AG10803 (cell line): ENCODE data around the gene RAPH1.

ENCODE experiments used
- DNase-seq: peaks from one replicate; pipeline ENCODE4 v3.0.0; 2010; ENCODE audit warnings: low read depth
- H3K4me3 ChIP-seq: 2 replicates; pipeline ENCODE4 v1.5.1; 2011; ENCODE audit warnings: mild to moderate bottlenecking, low read length, control low read depth
- CTCF ChIP-seq: conservative IDR thresholded peaks from 2 replicates; pipeline ENCODE4 v1.5.1; 2011; ENCODE audit warnings: mild to moderate bottlenecking, low read length, control low read depth, inconsistent platforms

The RAPH1 gene

GRCh38 chr2:203480623-203481022 lies 54.5 kb downstream of the RAPH1 start:
- H3K4me3 ChIP-seq, result no peak overlapping the region
- TF ChIP-seq CTCF, result no peak
- DNase-seq, result no peak

GRCh38 chr2:203476881-203477280 lies 58.2 kb downstream of the RAPH1 start:
- no peak overlapping the region for H3K4me3 ChIP-seq
- TF ChIP-seq CTCF, result no peak
- DNase-seq, result no peak

- DNase-seq, result no peak
- H3K4me3 ChIP-seq, result no peak overlapping the region
- TF ChIP-seq CTCF, result no peak
These were observed 63.8 kb downstream of the RAPH1 start for GRCh38 chr2:203471323-203471722.

- H3K4me3 ChIP-seq, result no peak overlapping the region
- DNase-seq, result no peak
- no peak for TF ChIP-seq CTCF
These were observed 64.7 kb downstream of the RAPH1 start for GRCh38 chr2:203470371-203470770.

GRCh38 chr2:203469546-203469945 lies 65.6 kb downstream of the RAPH1 start:
- no peak overlapping the region for H3K4me3 ChIP-seq
- TF ChIP-seq CTCF, result no peak
- no peak for DNase-seq

- peak; percentile 59 for DNase-seq
- TF ChIP-seq CTCF, result no peak
- peak overlapping the region; percentile 2; the same call in 1 of the 2 replicates for H3K4me3 ChIP-seq
These were observed 71.8 kb downstream of the RAPH1 start for GRCh38 chr2:203463266-203463678.

GRCh38 chr2:203462308-203462707 lies 72.8 kb downstream of the RAPH1 start:
- TF ChIP-seq CTCF, result no peak
- no peak overlapping the region for H3K4me3 ChIP-seq
- DNase-seq, result no peak
